ENCODE data around the gene CSF3R.

DNA sequence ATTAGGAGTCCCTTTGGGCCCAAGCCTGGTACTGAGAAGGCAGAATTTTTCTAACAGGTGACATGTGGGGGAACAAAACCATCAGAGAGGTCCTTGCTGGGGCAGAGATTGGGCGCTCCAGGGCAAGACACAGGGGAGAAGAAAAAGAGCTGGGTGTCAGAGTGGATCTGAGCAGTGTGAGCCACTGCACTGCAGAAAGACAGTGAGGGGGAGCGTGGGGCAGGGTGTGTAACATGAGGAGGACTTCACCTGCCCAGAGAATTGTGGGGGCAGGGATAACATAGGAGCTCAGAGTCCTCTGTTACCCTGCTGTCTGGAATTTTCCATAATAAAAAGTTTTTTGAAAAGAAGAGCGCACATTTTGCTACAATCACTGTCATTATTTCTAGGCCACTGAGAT lies 25.5 kb upstream of the CSF3R start:
- TF ChIP-seq CTCF (IDR thresholded peaks at IDR 0.05; ENCODE audit: insufficient read depth, low read length), result no peak
- TF ChIP-seq POLR2AphosphoS5 (IDR thresholded peaks at IDR 0.05; ENCODE audit: low read depth), result no peak
- TF ChIP-seq REST (IDR thresholded peaks at IDR 0.05; ENCODE audit: insufficient replicate concordance, low read depth), result no peak
- TF ChIP-seq GABPA (IDR thresholded peaks at IDR 0.05; ENCODE audit: low read depth), result no peak
- TF ChIP-seq SPI1 (IDR thresholded peaks at IDR 0.05; ENCODE audit: borderline replicate concordance, low read depth), result no peak
